Choroid plexus epithelial cell (primary cell): ENCODE measurements around the gene PCDHA12.

Experiments used
- DNase-seq: peaks from one replicate; pipeline ENCODE4 v3.0.0-alpha.2; 2010; ENCODE audit warnings: low read depth
- H3K4me3 ChIP-seq: 2 replicates; pipeline ENCODE4 v1.5.1; 2011; ENCODE audit warnings: low read depth, mild to moderate bottlenecking, control low read depth, low read length, moderate library complexity
- CTCF ChIP-seq: conservative IDR thresholded peaks from 2 replicates; pipeline ENCODE4 v1.5.1; 2011; ENCODE audit warnings: low read depth, mild to moderate bottlenecking, control low read depth, inconsistent platforms, low read length, moderate library complexity

The PCDHA12 gene

GRCh38 chr5:140877262-140877581 lies 2.1 kb downstream of the PCDHA12 start:
- H3K4me3 ChIP-seq: no peak overlapping the region
- DNase-seq: no peak
- TF ChIP-seq CTCF: no peak

- H3K4me3 ChIP-seq: no peak within 1 kb of the TSS
- TF ChIP-seq CTCF: no peak
- DNase-seq: no peak
Measured at GRCh38 chr5:140881889-140882590, 6.9 kb downstream of the PCDHA12 start, which contains the start of gene PCDHA13. PCDHA13 (plus strand) TSS chr5:140882124; CDS start chr5:140882269, 145 bp downstream.

- H3K4me3 ChIP-seq: no peak overlapping the region
- no peak for DNase-seq
- no peak for TF ChIP-seq CTCF
Measured at GRCh38 chr5:140882591-140882899, 7.4 kb downstream of the PCDHA12 start.

- TF ChIP-seq CTCF: no peak
- no peak overlapping the region for H3K4me3 ChIP-seq
- DNase-seq: no peak
Measured at GRCh38 chr5:140883373-140883772, 8.3 kb downstream of the PCDHA12 start.

GRCh38 chr5:140883927-140884697 lies 9.0 kb downstream of the PCDHA12 start:
- no peak for DNase-seq
- H3K4me3 ChIP-seq: no peak overlapping the region
- no peak for TF ChIP-seq CTCF

GRCh38 chr5:140916325-140916724 lies 41.2 kb downstream of the PCDHA12 start:
- H3K4me3 ChIP-seq: no peak overlapping the region
- no peak for DNase-seq
- no peak for TF ChIP-seq CTCF

- DNase-seq: no peak
- TF ChIP-seq CTCF: no peak
- no peak overlapping the region for H3K4me3 ChIP-seq
Measured at GRCh38 chr5:140923601-140924000, 48.5 kb downstream of the PCDHA12 start.
